B cell (primary cell): ENCODE results near the gene MFRP. TPM values are rescaled to one million over a fixed set of nuclear protein-coding genes. Genes with fewer than 3 reads are reported as not detected.

Experiments
- ATAC-seq: fragments of 200-7000 bp; cut with Tn5 transposase; one replicate; pipeline ENCODE4 v1.10.0; 2021; ENCODE audit warnings: low read depth, mild to moderate bottlenecking, moderate number of reproducible peaks, moderate library complexity
- CTCF ChIA-PET: fragments of 350-600 bp; sonication (Branson Sonifier 250); formaldehyde crosslinking; loops from one replicate; lab custom pipeline; 2021; ENCODE audit warnings: antibody characterized with exemption, inconsistent platforms; lab: Charles Lee
- POLR2A ChIA-PET: fragments of 350-600 bp; sonication (Branson Sonifier 250); formaldehyde crosslinking; loops from one replicate; lab custom pipeline; 2021; ENCODE audit warnings: antibody characterized with exemption; lab: Charles Lee
- DNase-seq: peaks from one replicate; pipeline ENCODE4 v3.0.0; 2013
- H2AFZ ChIP-seq: 2 replicates; pipeline ENCODE4 v1.6.1; 2012; ENCODE audit warnings: mild to moderate bottlenecking, low read depth, low read length; ENCODE audit not compliant: insufficient read depth, poor library complexity, severe bottlenecking
- H3K27ac ChIP-seq, 2 donors: 1 replicate in 1 of 2; 2 replicates in 1 of 2; pipeline ENCODE4 v1.5.1; 2012 to 2013; ENCODE audit warnings: low read length in 2 of 2, mild to moderate bottlenecking in 2 of 2, moderate library complexity in 1 of 2
- H3K27me3 ChIP-seq, 4 experiments: fragments of 200-600 bp in 1 of 4; sonication (generic) in 1 of 4; replicated peaks in 1 of 4; 1 replicate in 2 of 4; 2 replicates in 2 of 4; pipeline versions ENCODE4 v1.6.1 to v1.7.0; 2013 to 2016; ENCODE audit warnings: low read length in 3 of 4, mild to moderate bottlenecking in 2 of 4, mixed read lengths in 1 of 4, moderate library complexity in 1 of 4; ENCODE audit not compliant: insufficient read depth in 4 of 4, control insufficient read depth in 3 of 4; ENCODE audit errors: control extremely low read depth in 1 of 4
- H3K36me3 ChIP-seq, 2 experiments: replicated peaks in 1 of 2; 1 replicate in 1 of 2; 2 replicates in 1 of 2; pipeline versions ENCODE4 v1.6.1 to v1.7.1; 2013; ENCODE audit warnings: low read length in 1 of 2; ENCODE audit not compliant: insufficient read depth in 2 of 2, control insufficient read depth in 1 of 2; ENCODE audit errors: control extremely low read depth in 1 of 2, extremely low read depth in 1 of 2
- H3K4me1 ChIP-seq, 2 donors: fragments of 200-600 bp in 1 of 2; sonication (generic) in 1 of 2; 1 replicate in 1 of 2; 2 replicates in 1 of 2; pipeline versions ENCODE4 v1.5.1 to v1.6.1; 2013 to 2017; ENCODE audit warnings: low read length in 2 of 2; ENCODE audit not compliant: control insufficient read depth in 2 of 2, insufficient read depth in 2 of 2
- H3K4me2 ChIP-seq: replicated peaks from 2 replicates; pipeline ENCODE3; 2012; ENCODE audit warnings: mild to moderate bottlenecking, low read depth, low read length; ENCODE audit not compliant: poor library complexity, severe bottlenecking
- H3K4me3 ChIP-seq, 5 experiments: fragments of 200-600 bp in 1 of 5; sonication (generic) in 1 of 5; 1 replicate in 3 of 5; 2 replicates in 2 of 5; pipeline versions ENCODE4 v1.5.1 to v1.7.0; 2011 to 2016; ENCODE audit warnings: low read length in 4 of 5, mild to moderate bottlenecking in 4 of 5, low read depth in 2 of 5, control low read depth in 1 of 5, moderate library complexity in 1 of 5; ENCODE audit not compliant: insufficient read depth in 1 of 5; ENCODE audit errors: control extremely low read depth in 1 of 5, extremely low read depth in 1 of 5
- H3K79me2 ChIP-seq: fragments of 200-600 bp; sonication (generic); one replicate; pipeline ENCODE4 v1.6.0; 2016; ENCODE audit warnings: low read length; ENCODE audit not compliant: control insufficient read depth, insufficient read depth
- H3K9ac ChIP-seq: fragments of 200-600 bp; sonication (generic); 2 replicates; pipeline ENCODE4 v1.6.1; 2017; ENCODE audit warnings: mild to moderate bottlenecking, low read length, moderate library complexity
- H3K9me3 ChIP-seq, 3 donors: one replicate each; pipeline versions ENCODE4 v1.6.1 to v1.7.1; 2013; ENCODE audit warnings: low read length in 2 of 3; ENCODE audit not compliant: control insufficient read depth in 2 of 3, insufficient read depth in 1 of 3; ENCODE audit errors: control extremely low read depth in 1 of 3
- H4K20me1 ChIP-seq: 2 replicates; pipeline ENCODE4 v1.6.0; 2012; ENCODE audit warnings: mild to moderate bottlenecking, low read length; ENCODE audit not compliant: insufficient read depth, control insufficient read depth, poor library complexity, severe bottlenecking
- H3K27ac Mint-ChIP-seq: one replicate; pipeline ENCODE4 v1.8.0; 2021; ENCODE audit warnings: mixed read lengths
- H3K27me3 Mint-ChIP-seq: one replicate; pipeline ENCODE4 v1.8.0; 2021; ENCODE audit warnings: mixed read lengths
- H3K4me1 Mint-ChIP-seq: one replicate; pipeline ENCODE4 v1.8.0; 2021; ENCODE audit warnings: mixed read lengths
- H3K4me3 Mint-ChIP-seq: one replicate; pipeline ENCODE4 v1.8.0; 2021; ENCODE audit warnings: mixed read lengths
- H3K9me3 Mint-ChIP-seq: one replicate; pipeline ENCODE4 v1.8.0; 2022; ENCODE audit warnings: mixed read lengths; ENCODE audit not compliant: insufficient read depth
- EZH2 ChIP-seq: IDR thresholded peaks from 2 replicates; pipeline ENCODE4 v1.6.1; 2012; ENCODE audit warnings: borderline replicate concordance, low read depth, mild to moderate bottlenecking, moderate library complexity, low read length; ENCODE audit not compliant: insufficient read depth, poor library complexity, severe bottlenecking
- WGBS: methylation state at CpG from one replicate; pipeline ENCODE4 v1.1.5; 2013; ENCODE audit warnings: missing lambda C conversion rate; ENCODE audit not compliant: insufficient coverage; 5-methylcytosine and 5-hydroxymethylcytosine counted together
- intact Hi-C: fragments of 100-400 bp; cut with micrococcal nuclease; formaldehyde crosslinking; loops from one replicate; pipeline ENCODE4 v1.10.0; 2022
- polyA plus RNA-seq: library from polyadenylated mRNA; depleted of rRNA; stranded (reverse); fragments of >200 nt; gene quantifications from 2 replicates; pipeline ENCODE4 v1.2.3, GENCODE V29; 2012
- total RNA-seq, 2 donors: library from RNA; stranded (reverse); fragments of 120-200 nt in 1 of 2; gene quantifications; 1 replicate in 1 of 2; 2 replicates in 1 of 2; pipeline versions ENCODE4 v1.2.3 to v1.2.4, GENCODE V29; 2013 to 2022
- TF ChIP-seq, protein P1 (sequence below): fragments of 200-600 bp; IDR thresholded peaks from one replicate; pipeline ENCODE4 v1.8.0; 2022; ENCODE audit warnings: antibody characterized with exemption, mild to moderate bottlenecking

Gene MFRP
- total and polyA plus RNA-seq, 2 donors (not counting 1 experiment from before 2014, with no cell fraction given), result not detected

- intact Hi-C loops, result loop anchor here (1.0 to 2.0 kb wide), 3 partner anchors 13 to 47 kb away; partner anchors contain the start of gene USP2
- H2AFZ ChIP-seq, result peak within 1 kb of the TSS; percentile 90
Observed at GRCh38 chr11:119334174-119334930, 12.2 kb downstream of the MFRP start, which contains the start of gene RNF26. Gene RNF26, plus strand, starts transcription at chr11:119334527. Its CDS starts 596 bp downstream, at chr11:119335123.

More at GRCh38 chr11:119334174-119334930, 12.2 kb downstream of the MFRP start, which contains the start of gene RNF26:
- Histone ChIP-seq H3K36me3 (peaks cover 0 to 2% of the 10 kb centered on the region in 2 experiments), H3K27ac (peak within 1 kb of the TSS; percentile 59 to 83), H3K9ac (peak within 1 kb of the TSS; percentile 88), H3K4me2 (peak within 1 kb of the TSS; percentile 87), H4K20me1 (peaks cover 7% of the 10 kb centered on the region), H3K4me1 (peaks cover 10 to 19% of the 10 kb centered on the region in 2 donors), H3K4me3 (peak within 1 kb of the TSS; percentile 74 to 94 (median 88)), H3K9me3 (no peaks in the 10 kb centered on the region), H3K79me2 (peaks cover 14% of the 10 kb centered on the region), H3K27me3 (peaks cover 0 to 11% (median 7%) of the 10 kb centered on the region in 4 experiments)
- DNase-seq, result peak; percentile 96
- Mint-ChIP-seq H3K4me1 (peaks cover 27% of the 10 kb centered on the region), H3K27me3 (peaks cover 16% of the 10 kb centered on the region), H3K27ac (peak within 1 kb of the TSS; percentile 95), H3K4me3 (peak within 1 kb of the TSS; percentile 99), H3K9me3 (no peaks in the 10 kb centered on the region)
- ChIA-PET POLR2A (interaction anchor here (0.9 to 1.1 kb wide), 2 partner anchors 12 to 267 kb away, joined by 3 read pairs; partner anchors contain the start of gene VPS11), CTCF (interaction anchor here (1.5 to 2.3 kb wide), 3 partner anchors 10 to 47 kb away, joined by 6 to 12 read pairs (median 7); partner anchors contain the start of gene USP2)
- ATAC-seq, result peak; percentile 98
- WGBS, result under 1% methylated on average over 48 of the region's 54 CpGs
- TF ChIP-seq EZH2, result no peak
- TF ChIP-seq, protein P1, sequence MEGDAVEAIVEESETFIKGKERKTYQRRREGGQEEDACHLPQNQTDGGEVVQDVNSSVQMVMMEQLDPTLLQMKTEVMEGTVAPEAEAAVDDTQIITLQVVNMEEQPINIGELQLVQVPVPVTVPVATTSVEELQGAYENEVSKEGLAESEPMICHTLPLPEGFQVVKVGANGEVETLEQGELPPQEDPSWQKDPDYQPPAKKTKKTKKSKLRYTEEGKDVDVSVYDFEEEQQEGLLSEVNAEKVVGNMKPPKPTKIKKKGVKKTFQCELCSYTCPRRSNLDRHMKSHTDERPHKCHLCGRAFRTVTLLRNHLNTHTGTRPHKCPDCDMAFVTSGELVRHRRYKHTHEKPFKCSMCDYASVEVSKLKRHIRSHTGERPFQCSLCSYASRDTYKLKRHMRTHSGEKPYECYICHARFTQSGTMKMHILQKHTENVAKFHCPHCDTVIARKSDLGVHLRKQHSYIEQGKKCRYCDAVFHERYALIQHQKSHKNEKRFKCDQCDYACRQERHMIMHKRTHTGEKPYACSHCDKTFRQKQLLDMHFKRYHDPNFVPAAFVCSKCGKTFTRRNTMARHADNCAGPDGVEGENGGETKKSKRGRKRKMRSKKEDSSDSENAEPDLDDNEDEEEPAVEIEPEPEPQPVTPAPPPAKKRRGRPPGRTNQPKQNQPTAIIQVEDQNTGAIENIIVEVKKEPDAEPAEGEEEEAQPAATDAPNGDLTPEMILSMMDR, result no peak
